ENCODE measurements around the gene NOPCHAP1.

DNA sequence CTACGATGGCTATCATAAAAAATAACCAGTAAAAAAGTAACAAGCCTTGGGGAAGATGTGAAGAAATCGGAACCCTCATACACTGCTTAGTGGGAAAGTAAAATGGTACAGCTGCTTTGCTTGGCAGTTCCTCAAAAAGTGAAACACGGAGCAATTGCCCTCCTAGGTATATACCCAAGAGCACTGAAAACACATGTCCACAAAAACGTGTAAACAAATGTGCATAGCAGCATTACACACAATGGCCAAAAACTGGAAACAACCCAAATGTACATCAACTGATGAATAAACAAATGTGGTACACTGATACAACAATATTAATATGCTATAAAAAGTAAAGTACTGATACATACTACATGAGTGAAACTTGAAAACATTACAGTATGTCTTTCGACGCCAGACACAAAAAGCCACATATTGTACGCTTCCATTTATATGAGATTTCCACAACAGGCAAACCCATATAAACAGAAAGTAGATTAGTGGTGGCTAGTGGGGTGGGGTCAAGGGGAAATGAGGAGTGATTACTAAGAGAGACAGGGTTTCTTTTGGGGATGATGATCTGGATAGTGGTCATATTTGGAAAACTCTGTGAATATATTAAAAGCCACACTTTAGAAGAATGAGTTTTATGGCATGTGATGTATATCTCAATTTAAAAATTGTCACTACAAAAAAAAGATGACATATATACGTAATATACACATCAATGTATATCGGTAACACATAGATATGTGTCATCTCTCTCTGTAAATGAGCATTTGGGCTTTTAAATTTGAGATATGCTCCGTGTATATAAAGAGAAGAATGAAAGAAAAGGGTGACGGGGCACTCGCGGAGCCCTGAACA lies 29.0 kb upstream of the NOPCHAP1 start:
- TF ChIP-seq CTCF (IDR thresholded peaks at IDR 0.05) (no peak), POLR2A (IDR thresholded peaks at IDR 0.05) (no peak), POLR2AphosphoS5 (IDR thresholded peaks at IDR 0.05) (no peak), EP300 (IDR thresholded peaks at IDR 0.05) (no peak)

Measured in suprapubic skin (tissue), 4 donors.